ENCODE results near the gene MANBA.

The MANBA gene

DNA sequence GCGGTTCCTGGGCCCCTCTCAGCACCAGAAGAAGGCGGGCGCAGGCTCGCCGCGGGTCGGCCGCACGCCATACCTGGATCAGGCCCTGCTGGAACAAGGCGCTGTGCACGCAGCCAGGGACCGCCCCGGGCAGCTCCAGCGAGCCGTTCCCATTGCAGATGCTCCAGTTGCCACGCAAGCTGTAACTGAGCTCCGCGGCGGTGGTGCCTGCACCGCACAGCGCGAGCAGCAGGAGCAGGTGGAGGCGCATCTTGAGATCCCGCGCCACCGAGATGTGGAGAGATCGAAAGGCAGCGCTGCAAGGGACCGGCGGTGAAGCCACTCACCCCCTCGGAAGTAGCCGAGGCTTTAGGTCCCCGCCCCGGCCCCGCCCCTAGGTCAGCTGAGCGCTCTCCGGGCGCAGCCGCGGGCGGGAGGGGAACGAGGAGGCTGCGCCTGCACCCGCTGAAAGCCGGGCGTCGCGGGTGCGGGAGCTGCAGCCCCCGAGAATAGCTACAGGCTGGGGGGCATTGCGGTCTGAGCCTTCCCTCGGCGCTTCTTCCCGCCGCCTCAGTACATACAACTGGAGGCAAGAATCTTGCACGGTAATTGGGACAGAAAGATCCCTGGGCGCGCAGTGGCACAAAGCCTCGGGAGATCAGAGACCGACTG, at the start of gene MANBA:
MANBA (minus strand) TSS at position 324 of the 651 bp plus-strand sequence; CDS start at position 250, 74 bp downstream.
- Histone ChIP-seq H3K9me3 (ENCODE audit: control insufficient read depth, low read length) (no peaks in the 10 kb centered on the region), H3K4me1 (ENCODE audit: control insufficient read depth, insufficient read depth, low read length) (peaks cover 10% of the 10 kb centered on the region), H3K4me3 (ENCODE audit: low read length) (peak within 1 kb of the TSS; percentile 89), H3K27me3 (replicated peaks; ENCODE audit: control insufficient read depth, insufficient read depth, low read length) (no peaks in the 10 kb centered on the region), H3K9ac (ENCODE audit: low read length) (peak within 1 kb of the TSS; percentile 85), H3K36me3 (ENCODE audit: control insufficient read depth, insufficient read depth, low read length, severe bottlenecking) (no peaks in the 10 kb centered on the region)
- DNase-seq (ENCODE audit: low read depth), result peak; percentile 93

DNA sequence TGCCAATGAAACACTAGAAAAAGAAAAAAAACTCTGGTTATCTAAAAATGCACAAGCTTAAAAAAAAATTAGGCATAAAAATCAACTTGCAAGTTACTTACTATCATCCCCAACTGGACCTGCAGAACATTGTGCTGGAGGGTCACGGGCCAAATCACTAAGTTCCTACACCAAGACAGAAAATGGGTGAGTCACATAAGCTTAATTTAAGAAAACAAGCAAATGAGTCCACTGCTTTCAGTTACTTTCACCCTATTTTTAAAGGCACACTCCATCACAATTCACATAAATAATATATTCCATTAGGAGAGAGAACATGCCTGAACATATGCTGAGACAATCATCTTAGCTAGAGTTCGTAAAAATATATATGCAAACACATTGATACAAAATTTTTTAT, 48.9 kb upstream of the MANBA start:
- no peak overlapping the region for H3K9ac ChIP-seq (ENCODE audit: low read length)
- H3K36me3 ChIP-seq (ENCODE audit: control insufficient read depth, insufficient read depth, low read length, severe bottlenecking), result peaks cover 64% of the 10 kb centered on the region
- H3K4me3 ChIP-seq (ENCODE audit: low read length), result no peak overlapping the region
- H3K9me3 ChIP-seq (ENCODE audit: control insufficient read depth, low read length), result no peaks in the 10 kb centered on the region
- DNase-seq (ENCODE audit: low read depth), result peak; percentile 40
- no peaks in the 10 kb centered on the region for H3K27me3 ChIP-seq (replicated peaks; ENCODE audit: control insufficient read depth, insufficient read depth, low read length)
- H3K4me1 ChIP-seq (ENCODE audit: control insufficient read depth, insufficient read depth, low read length), result peaks cover 65% of the 10 kb centered on the region

- no peak overlapping the region for H3K4me3 ChIP-seq (ENCODE audit: low read length)
- peaks cover 65% of the 10 kb centered on the region for H3K4me1 ChIP-seq (ENCODE audit: control insufficient read depth, insufficient read depth, low read length)
- H3K9ac ChIP-seq (ENCODE audit: low read length), result no peak overlapping the region
- peaks cover 69% of the 10 kb centered on the region for H3K36me3 ChIP-seq (ENCODE audit: control insufficient read depth, insufficient read depth, low read length, severe bottlenecking)
- H3K9me3 ChIP-seq (ENCODE audit: control insufficient read depth, low read length), result no peaks in the 10 kb centered on the region
- no peaks in the 10 kb centered on the region for H3K27me3 ChIP-seq (replicated peaks; ENCODE audit: control insufficient read depth, insufficient read depth, low read length)
- DNase-seq (ENCODE audit: low read depth), result no peak
These were observed 48.4 kb upstream of the MANBA start for GRCh38 chr4:102809190-102809589.

GRCh38 chr4:102808009-102808408, 47.2 kb upstream of the MANBA start:
- no peaks in the 10 kb centered on the region for H3K27me3 ChIP-seq (replicated peaks; ENCODE audit: control insufficient read depth, insufficient read depth, low read length)
- H3K9me3 ChIP-seq (ENCODE audit: control insufficient read depth, low read length), result no peaks in the 10 kb centered on the region
- H3K36me3 ChIP-seq (ENCODE audit: control insufficient read depth, insufficient read depth, low read length, severe bottlenecking), result peaks cover 70% of the 10 kb centered on the region
- no peak overlapping the region for H3K4me3 ChIP-seq (ENCODE audit: low read length)
- peak overlapping the region; percentile 19 for H3K9ac ChIP-seq (ENCODE audit: low read length)
- no peak for DNase-seq (ENCODE audit: low read depth)
- H3K4me1 ChIP-seq (ENCODE audit: control insufficient read depth, insufficient read depth, low read length), result peaks cover 59% of the 10 kb centered on the region

DNA sequence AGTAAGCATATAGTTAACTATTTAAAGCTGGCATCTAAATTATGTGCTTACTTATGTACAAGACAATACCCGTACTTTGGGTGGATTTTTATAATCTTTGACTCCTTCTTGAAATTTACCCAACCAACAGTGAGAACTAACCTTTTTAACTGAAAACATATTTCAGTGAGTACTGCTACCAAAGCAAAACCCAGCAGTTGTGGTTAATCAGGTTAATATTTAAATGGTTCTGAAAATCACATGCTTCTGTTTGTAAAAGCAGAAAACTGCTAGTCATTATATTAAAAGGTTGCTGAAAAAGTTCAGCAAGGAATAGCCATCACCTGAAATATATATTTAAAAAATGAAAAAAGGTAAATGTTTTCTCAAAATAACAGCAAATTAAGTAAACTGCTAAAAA, 46.6 kb upstream of the MANBA start:
- no peak overlapping the region for H3K9ac ChIP-seq (ENCODE audit: low read length)
- no peaks in the 10 kb centered on the region for H3K27me3 ChIP-seq (replicated peaks; ENCODE audit: control insufficient read depth, insufficient read depth, low read length)
- peaks cover 53% of the 10 kb centered on the region for H3K4me1 ChIP-seq (ENCODE audit: control insufficient read depth, insufficient read depth, low read length)
- peaks cover 76% of the 10 kb centered on the region for H3K36me3 ChIP-seq (ENCODE audit: control insufficient read depth, insufficient read depth, low read length, severe bottlenecking)
- H3K9me3 ChIP-seq (ENCODE audit: control insufficient read depth, low read length), result no peaks in the 10 kb centered on the region
- H3K4me3 ChIP-seq (ENCODE audit: low read length), result no peak overlapping the region
- no peak for DNase-seq (ENCODE audit: low read depth)

DNA sequence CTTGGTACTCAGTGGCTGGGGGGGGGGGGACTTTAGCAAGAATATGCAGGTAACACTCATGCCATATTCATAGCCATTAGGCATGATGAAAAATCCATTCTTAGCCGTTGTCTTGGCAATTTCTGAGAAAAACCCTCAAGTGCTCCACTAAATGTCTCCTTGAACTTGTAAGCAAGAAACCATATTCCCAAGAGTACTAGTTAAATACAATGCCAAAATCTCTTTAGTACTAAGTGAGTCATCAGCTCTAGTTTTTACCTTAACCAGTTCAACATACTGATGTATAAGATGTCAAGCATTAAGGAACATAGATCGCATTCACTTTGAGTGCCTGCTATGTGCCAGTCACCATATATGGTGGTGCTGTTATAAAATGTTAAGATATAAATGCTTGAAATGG, 39.0 kb upstream of the MANBA start:
- DNase-seq (ENCODE audit: low read depth), result no peak
- Histone ChIP-seq H3K36me3 (ENCODE audit: control insufficient read depth, insufficient read depth, low read length, severe bottlenecking) (peaks cover 98% of the 10 kb centered on the region), H3K27me3 (replicated peaks; ENCODE audit: control insufficient read depth, insufficient read depth, low read length) (no peaks in the 10 kb centered on the region), H3K4me3 (ENCODE audit: low read length) (no peak overlapping the region), H3K4me1 (ENCODE audit: control insufficient read depth, insufficient read depth, low read length) (peaks cover 22% of the 10 kb centered on the region), H3K9me3 (ENCODE audit: control insufficient read depth, low read length) (no peaks in the 10 kb centered on the region), H3K9ac (ENCODE audit: low read length) (no peak overlapping the region)

DNA sequence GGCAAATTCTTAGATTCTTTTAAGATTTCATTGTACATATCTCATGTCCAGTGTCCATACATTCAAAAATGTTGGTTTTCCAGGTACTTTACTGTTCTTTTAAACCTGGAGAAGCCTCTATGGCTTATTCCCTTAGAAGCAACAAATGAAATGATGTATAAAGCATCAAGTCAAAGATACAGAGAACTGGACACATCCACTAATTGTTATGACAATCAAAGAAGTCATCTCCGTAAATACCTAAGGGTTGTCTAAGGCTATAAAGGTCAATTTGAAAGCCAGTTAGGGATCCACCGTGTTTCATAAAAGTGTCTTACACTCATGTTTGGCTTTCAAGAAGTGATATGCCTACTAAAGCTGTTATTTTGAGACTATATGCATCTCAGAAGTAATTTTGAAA, 34.2 kb upstream of the MANBA start:
- no peak for DNase-seq (ENCODE audit: low read depth)
- no peaks in the 10 kb centered on the region for H3K27me3 ChIP-seq (replicated peaks; ENCODE audit: control insufficient read depth, insufficient read depth, low read length)
- H3K36me3 ChIP-seq (ENCODE audit: control insufficient read depth, insufficient read depth, low read length, severe bottlenecking), result peaks cover 86% of the 10 kb centered on the region

GRCh38 chr4:102792361-102792936, 31.7 kb upstream of the MANBA start:
- no peak for DNase-seq (ENCODE audit: low read depth)
- H3K36me3 ChIP-seq (ENCODE audit: control insufficient read depth, insufficient read depth, low read length, severe bottlenecking), result peaks cover 62% of the 10 kb centered on the region

More for the DNA sequence above, 34.2 kb upstream of the MANBA start:
- Histone ChIP-seq H3K9me3 (ENCODE audit: control insufficient read depth, low read length) (no peaks in the 10 kb centered on the region), H3K4me3 (ENCODE audit: low read length) (no peak overlapping the region), H3K4me1 (ENCODE audit: control insufficient read depth, insufficient read depth, low read length) (peaks cover 19% of the 10 kb centered on the region), H3K9ac (ENCODE audit: low read length) (no peak overlapping the region)

GRCh38 chr4:102791318-102791835, 30.6 kb upstream of the MANBA start:
- Histone ChIP-seq H3K27me3 (replicated peaks; ENCODE audit: control insufficient read depth, insufficient read depth, low read length) (no peaks in the 10 kb centered on the region), H3K36me3 (ENCODE audit: control insufficient read depth, insufficient read depth, low read length, severe bottlenecking) (peaks cover 51% of the 10 kb centered on the region), H3K4me3 (ENCODE audit: low read length) (no peak overlapping the region), H3K9ac (ENCODE audit: low read length) (no peak overlapping the region), H3K9me3 (ENCODE audit: control insufficient read depth, low read length) (peaks cover 5% of the 10 kb centered on the region), H3K4me1 (ENCODE audit: control insufficient read depth, insufficient read depth, low read length) (peaks cover 7% of the 10 kb centered on the region)
- DNase-seq (ENCODE audit: low read depth), result no peak

More at GRCh38 chr4:102792361-102792936, 31.7 kb upstream of the MANBA start:
- Histone ChIP-seq H3K9ac (ENCODE audit: low read length) (no peak overlapping the region), H3K4me3 (ENCODE audit: low read length) (no peak overlapping the region), H3K27me3 (replicated peaks; ENCODE audit: control insufficient read depth, insufficient read depth, low read length) (no peaks in the 10 kb centered on the region), H3K4me1 (ENCODE audit: control insufficient read depth, insufficient read depth, low read length) (peaks cover 10% of the 10 kb centered on the region), H3K9me3 (ENCODE audit: control insufficient read depth, low read length) (peaks cover 5% of the 10 kb centered on the region)

GRCh38 chr4:102789317-102789717, 28.5 kb upstream of the MANBA start:
- H3K36me3 ChIP-seq (ENCODE audit: control insufficient read depth, insufficient read depth, low read length, severe bottlenecking), result peaks cover 31% of the 10 kb centered on the region
- H3K4me1 ChIP-seq (ENCODE audit: control insufficient read depth, insufficient read depth, low read length), result peaks cover 7% of the 10 kb centered on the region
- H3K9ac ChIP-seq (ENCODE audit: low read length), result no peak overlapping the region
- no peak overlapping the region for H3K4me3 ChIP-seq (ENCODE audit: low read length)
- H3K27me3 ChIP-seq (replicated peaks; ENCODE audit: control insufficient read depth, insufficient read depth, low read length), result no peaks in the 10 kb centered on the region
- peaks cover 5% of the 10 kb centered on the region for H3K9me3 ChIP-seq (ENCODE audit: control insufficient read depth, low read length)
- DNase-seq (ENCODE audit: low read depth), result peak; percentile 52

DNA sequence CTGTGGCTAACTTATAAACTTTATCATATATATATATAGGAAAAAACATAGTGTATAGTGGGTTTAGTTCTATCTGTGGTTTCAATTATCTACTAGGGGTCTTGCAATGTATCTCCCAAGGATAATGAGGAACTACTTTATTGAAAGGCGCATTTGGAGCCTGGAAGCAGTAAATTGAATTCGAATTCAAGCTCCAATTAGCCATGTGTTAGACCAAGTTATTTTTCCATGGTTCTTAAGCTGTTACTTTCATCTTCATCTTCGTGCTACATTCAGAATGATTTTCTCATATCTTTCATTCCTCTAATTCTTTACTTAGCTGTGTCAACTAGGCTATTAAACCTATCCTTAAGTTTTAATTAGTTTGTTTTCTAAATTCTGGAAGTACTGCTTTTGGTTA, 27.2 kb upstream of the MANBA start:
- Histone ChIP-seq H3K4me1 (ENCODE audit: control insufficient read depth, insufficient read depth, low read length) (peaks cover 7% of the 10 kb centered on the region), H3K9me3 (ENCODE audit: control insufficient read depth, low read length) (peaks cover 5% of the 10 kb centered on the region), H3K36me3 (ENCODE audit: control insufficient read depth, insufficient read depth, low read length, severe bottlenecking) (peaks cover 18% of the 10 kb centered on the region), H3K9ac (ENCODE audit: low read length) (no peak overlapping the region), H3K27me3 (replicated peaks; ENCODE audit: control insufficient read depth, insufficient read depth, low read length) (no peaks in the 10 kb centered on the region), H3K4me3 (ENCODE audit: low read length) (no peak overlapping the region)
- DNase-seq (ENCODE audit: low read depth), result no peak
